ENCODE results near the gene ALDOA.
"Not testable (repeated sequence)": the region's sequence is repeated elsewhere in the genome, so short reads cannot be mapped to it uniquely, and the experiment has no call there.

ALDOA gene

GRCh38 chr16:30092373-30093010 lies 26.9 kb downstream of the ALDOA start:
- DNase-seq: peak; percentile 83

DNA sequence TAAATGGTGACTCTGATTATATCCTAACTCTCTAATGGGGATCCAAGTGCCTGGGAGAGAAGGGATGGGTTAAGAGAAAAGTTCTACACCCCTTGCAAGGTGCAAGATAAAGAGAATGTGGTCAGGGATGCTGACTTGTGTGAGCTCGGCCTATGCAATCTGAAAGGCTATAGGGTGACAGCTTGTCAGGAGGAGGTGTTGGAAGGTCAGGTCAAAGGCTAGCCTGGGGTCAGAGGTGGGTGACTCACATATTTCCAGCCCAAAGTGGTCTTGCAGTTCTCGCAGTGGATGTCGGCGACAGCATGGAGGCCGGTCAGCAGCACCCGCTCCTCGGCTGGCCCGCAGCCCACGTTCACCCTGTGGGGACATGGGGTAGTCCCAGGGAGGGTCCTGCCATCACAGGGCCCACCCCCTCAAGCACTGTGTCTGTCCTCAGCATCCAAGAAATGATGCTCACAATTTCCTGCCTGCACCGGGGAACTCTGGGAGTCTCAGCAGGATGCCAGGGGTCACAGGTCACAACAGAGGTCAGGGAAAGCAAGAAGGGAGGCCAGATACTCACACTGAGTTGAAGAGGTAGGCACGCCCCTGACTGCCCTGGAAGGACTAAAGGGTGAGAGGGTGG lies 29.1 kb downstream of the ALDOA start:
- DNase-seq: no peak

DNA sequence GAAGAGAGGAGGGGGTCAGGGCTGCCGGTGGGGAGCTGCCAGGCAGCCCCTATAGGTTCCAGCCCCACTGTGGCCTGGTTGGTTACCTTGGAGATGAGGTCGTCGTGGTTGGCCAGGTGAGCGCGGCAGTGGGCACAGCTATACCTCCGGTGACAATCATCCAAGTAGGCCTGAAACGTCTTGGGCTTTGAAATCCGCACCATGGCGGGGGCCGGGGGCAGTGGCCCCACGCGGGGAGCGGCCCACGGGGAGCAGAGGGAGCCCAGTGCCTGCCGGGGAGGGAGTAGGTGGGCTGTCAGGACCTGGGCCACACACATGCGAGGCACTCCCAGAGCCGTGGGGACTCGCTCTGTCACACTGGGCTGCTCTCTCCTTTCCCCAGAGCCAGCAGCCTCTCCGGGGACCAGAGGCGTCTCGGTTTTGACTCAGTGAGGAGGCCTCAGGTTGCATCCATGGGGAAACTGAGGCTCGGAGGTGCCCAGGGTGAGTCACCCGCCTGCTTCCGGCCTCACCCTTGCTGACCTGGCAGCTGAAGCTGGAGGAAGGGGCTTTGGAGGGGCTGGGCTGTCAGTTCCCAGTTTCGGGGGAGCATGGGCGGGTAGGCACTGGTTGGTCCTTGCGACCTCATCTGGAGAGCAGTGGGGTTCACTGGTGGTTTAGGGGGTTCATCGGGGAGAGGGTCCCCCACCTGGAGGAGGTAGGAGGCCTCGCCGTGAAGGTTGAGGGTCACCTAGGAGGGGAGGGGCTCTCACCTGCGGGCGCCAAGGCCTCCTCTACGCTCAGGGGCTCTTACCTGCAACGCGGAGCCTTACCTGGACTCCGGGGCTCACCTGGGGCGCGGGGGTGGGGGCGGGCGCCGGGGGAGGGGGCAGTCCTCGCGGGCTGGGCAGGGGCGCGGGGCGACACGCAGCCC lies 29.9 kb downstream of the ALDOA start:
- DNase-seq: no peak

- peak; percentile 92 for DNase-seq
Observed at GRCh38 chr16:30096105-30096861, 30.7 kb downstream of the ALDOA start, which contains the start of gene YPEL3. YPEL3 (minus strand) TSS chr16:30096213; CDS start chr16:30095482, 731 bp downstream.

DNA sequence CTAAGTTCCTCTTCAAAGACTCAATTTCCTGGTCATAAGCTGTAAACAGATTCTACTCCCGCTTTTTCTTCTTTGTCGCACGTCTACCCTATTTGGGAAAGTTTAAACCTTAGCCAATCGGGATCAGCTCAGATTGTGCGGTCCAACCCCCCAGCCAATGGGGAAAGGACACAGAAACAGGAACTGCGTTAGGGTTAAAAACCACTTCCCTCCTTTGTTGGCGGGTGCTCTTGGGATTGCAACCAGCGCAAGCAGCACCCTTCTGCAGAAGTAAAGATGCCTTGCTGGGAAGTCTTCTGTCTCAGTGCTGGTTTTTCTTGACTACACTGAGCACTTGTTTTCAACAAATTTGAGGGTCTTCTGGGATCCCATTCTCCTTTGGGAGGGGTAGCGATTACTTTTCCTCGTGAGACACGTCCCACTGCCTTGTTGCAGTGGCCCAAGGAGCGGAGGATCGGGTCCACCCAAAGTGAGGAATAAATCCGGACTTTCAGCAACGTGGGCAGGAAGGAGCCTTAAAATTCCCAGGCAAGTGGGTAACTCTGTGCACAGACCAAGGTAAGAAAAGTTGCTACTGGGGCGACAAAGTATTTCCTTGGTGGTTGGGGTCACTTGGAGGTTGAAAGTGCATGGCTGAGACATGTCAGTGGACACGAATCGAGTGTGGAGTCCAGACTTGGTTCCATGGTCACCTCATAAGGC lies 31.5 kb downstream of the ALDOA start:
- no peak for DNase-seq

DNA sequence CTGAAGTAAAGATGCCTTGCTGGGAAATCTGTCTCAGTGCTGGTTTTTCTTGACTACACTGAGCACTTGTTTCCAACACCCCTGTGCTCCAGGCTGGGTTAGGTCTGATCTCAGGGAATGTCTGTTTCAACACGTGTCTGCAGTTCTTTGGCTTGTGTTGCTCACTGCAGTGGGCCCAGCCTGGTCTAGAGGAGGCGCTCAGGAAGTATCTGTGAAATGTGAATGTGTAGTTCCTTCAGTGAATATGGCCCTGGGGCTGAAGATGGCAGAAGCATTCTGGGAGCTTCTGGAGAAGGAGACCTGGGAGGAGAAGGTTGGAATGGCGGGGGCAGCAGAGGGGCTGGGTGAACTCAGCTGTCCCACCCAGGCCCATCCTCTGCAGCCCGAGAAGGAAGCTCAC lies 38.5 kb downstream of the ALDOA start:
- no peak for DNase-seq

DNA sequence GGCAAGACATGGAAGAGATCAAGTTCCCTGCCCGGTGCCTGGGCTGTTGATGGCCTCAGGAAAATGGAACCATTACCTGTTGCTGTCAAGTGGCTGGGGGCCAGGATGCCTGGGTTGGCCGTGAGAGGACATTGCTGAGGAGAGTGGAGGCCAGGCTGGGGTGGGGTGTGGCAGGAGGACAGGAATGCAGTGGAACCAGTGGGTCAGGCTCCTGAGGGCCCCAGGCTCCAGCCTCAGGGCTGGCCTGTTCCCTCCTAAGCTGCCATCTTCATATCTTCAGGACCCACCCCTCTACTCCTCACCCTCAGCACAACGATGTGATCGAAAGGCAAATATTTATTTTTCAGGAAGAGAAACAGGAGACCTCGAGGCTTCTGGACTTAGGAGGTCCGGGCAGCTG lies 38.9 kb downstream of the ALDOA start:
- DNase-seq: no peak

GRCh38 chr16:30108059-30108850 lies 42.7 kb downstream of the ALDOA start:
- DNase-seq: no peak

- no peak for DNase-seq
Observed at GRCh38 chr16:30110661-30111060, 45.1 kb downstream of the ALDOA start.

DNA sequence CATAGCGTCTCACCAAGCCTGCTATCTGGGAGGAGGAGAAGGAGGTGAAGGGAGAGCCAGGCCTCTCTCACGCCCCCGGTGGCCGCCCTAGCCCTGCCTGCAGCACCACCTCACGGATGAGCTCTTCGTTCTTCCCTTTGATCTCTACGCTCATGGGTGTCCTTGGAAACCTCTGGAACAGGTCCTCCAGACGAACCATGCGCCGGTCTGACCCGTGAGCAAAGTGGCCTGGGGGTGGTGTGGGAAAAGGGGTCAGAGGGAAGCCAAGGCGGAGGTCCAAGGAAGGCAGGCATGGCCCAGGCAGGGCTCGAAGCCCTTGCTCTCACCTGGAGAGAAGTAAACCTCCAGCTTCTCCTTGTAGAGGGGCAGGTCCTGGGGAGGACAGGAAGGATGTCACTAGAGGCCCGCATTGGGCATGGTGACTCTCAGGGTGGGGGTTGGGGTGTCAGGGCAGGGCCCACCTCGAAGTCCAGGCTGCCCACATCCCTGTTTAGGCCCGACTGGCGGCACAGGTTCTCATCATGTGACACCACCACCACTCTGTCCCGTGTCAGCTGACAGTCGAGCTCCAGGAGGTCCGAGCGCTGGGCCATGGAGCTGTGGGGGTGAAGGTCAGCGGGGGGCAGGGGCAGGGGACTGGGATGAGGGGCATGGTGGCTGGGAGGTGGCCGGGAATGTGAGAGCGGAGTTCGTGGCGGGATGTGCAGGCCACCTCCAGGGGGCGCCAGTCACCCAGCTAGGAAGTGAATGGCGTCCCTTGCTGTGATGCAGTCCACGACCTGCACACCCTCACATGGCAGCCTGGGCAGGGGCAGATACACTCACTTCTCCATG lies 46.9 kb downstream of the ALDOA start:
- no peak for DNase-seq

GRCh38 chr16:30113031-30113710 lies 47.6 kb downstream of the ALDOA start, which contains the start of gene GDPD3:
GDPD3 (minus strand) TSS chr16:30113537; CDS start chr16:30113478, 59 bp downstream.
- no peak for DNase-seq

DNA sequence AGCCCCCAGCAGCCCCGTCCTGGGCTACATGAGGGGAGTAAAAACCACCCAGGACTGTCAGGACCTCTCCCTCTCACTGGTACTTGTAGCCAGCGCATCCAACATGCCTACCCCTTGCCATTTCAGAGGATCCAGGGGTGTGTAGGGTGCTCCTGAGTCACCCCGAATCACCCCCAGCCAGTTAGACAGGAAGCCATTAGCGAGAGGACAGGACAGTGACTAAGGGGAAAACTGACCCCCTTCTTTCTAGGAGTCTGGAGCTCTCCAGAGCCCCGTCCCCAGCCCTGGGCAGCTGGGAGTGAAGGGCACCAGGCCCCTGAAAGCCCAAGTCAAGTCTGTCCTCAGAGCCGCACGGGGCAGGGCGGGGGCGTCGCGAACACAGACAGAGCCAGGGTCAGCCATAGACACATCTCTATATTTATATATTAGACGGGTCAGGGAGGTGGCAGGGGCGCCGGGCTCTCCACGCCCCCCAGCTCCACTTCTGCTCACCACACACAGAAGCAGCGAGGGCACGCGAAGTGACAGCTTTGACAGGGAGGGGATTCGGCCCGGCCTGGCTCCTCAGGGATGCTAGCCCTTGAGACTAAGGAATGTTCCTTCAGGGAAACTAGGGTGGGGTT lies 48.3 kb downstream of the ALDOA start:
- no peak for DNase-seq

DNA sequence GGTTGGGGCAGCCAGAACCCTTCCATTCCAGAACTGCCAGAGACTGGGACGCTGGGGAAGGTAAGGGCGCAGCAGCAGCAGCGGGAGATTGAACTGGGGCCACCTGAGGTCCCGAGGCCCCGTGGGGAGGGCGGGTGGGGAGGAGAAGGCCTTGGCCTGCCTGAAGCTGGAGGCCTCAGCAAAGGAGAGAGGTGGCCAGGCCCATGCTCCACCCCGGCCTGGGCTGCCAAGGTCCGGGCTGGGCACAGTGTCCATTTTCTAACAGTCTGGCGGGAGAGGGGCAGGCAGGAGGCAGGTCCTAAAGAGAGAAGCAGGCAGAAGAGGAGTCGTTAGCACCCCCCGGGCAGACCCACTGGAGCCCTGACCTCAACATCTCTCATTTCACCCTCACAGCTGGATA lies 48.9 kb downstream of the ALDOA start:
- DNase-seq: no peak

DNA sequence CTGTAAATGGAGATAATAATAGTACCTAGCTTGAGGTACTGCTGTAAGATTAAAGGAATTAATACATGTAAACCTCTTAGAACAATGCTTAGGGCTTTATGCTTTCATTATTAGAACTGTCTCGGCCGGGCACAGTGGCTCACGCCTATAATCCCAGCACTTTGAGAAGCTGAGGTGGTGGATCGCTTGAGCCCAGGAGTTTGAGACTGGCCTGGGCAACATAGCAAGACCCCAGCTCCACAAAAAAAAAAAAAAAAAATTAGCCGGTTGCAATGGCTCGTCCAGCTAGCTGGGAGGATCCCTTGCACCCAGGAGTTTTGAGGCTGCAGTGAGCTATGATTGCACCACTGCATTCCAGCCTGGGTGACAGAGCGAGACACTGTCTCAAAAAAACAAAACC lies 49.3 kb downstream of the ALDOA start:
- DNase-seq: not testable (repeated sequence)

- peak; percentile 68 for DNase-seq
Observed at GRCh38 chr16:30115238-30115637, 49.7 kb downstream of the ALDOA start.

DNA sequence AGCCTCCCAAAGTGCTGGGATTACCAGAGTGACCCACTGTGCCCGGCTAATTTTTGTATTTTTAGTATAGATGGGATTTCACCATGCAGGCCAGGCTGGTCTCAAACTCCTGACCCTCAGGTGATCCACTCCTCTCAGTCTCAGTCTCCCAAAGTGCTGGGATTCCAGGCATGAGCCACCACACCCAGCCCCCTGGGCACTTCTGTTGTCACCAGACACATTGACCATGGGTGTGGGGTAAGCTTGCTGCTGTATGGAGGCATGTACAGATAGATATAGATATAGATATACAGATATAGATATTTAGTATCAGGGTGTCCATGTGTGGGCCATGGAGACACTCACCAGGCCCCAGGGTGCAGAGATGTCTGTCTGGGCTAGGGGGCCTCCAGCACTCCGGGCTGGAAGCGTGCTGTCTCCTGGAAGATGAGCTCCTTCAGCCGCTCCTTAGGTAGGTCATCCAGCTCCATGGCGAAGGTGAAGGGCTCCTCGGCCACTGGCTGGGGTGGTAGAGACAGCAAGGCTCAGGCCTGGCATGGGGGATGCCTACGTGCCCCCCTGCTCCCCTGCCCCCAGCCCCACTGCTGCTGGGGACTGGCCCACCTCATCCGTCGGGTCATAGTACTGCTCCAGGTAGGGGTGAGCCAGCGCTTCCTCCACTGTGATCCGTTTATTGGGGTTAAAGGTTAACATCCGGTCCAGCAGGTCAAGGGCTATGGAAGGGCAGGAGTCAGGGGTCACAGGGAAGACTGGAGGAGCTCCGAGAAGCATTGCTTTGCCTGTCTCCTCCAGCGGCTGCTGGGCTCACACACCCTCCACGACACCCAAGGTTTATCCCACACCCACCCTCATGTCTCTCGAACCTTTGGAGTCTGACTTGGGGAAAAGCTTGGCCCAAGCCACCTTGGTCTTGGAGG lies 51.0 kb downstream of the ALDOA start:
- no peak for DNase-seq

GRCh38 chr16:30117768-30118167 lies 52.2 kb downstream of the ALDOA start:
- DNase-seq: no peak

DNA sequence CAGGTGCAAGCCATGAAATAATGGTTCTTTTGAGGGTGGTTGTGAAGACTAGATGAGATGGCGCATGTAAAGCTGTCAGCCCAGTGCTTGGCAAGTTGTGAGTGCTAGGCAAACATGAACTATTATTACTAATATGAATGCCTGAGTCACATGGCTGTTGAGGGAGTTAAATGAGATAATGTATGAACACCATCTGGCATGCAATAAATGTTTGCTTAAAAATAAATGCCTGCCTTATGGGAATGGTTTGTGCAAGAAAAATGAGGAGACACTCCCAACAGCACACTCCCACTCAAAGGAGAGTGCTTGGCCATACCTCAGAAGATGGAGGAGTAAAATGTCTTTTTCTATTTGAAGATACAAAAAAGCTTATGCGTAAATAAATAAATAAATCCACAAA lies 53.9 kb downstream of the ALDOA start:
- no peak for DNase-seq
